HL-60/S4 treated with phorbol 12-myristate 13-acetate at 8.2 ng/mL for 4 days and 3 days (cell line): ENCODE data around the gene JSRP1.

Experiments
- in situ Hi-C: fragments of 300-500 bp; cut with MboI; formaldehyde crosslinking; loops from 2 replicates; pipeline ENCODE4 v1.15.0; 2022; ENCODE audit warnings: low sequenced_read_pairs

The JSRP1 gene

GRCh38 chr19:2219726-2220125 lies 36.5 kb downstream of the JSRP1 start:
- in situ Hi-C loops, result no loop called here

GRCh38 chr19:2217591-2217990 lies 38.6 kb downstream of the JSRP1 start:
- in situ Hi-C loops, result no loop called here

- in situ Hi-C loops, result no loop called here
Measured at GRCh38 chr19:2216361-2217225, 39.6 kb downstream of the JSRP1 start.

- in situ Hi-C loops, result no loop called here
Measured at GRCh38 chr19:2215281-2215751, 40.9 kb downstream of the JSRP1 start.

- in situ Hi-C loops, result no loop called here
Measured at GRCh38 chr19:2214251-2214650, 42.0 kb downstream of the JSRP1 start.

GRCh38 chr19:2213799-2214198 lies 42.4 kb downstream of the JSRP1 start:
- in situ Hi-C loops, result no loop called here

GRCh38 chr19:2212861-2213711 lies 43.1 kb downstream of the JSRP1 start:
- in situ Hi-C loops, result no loop called here

- in situ Hi-C loops, result no loop called here
Measured at GRCh38 chr19:2210987-2211740, 45.1 kb downstream of the JSRP1 start.

GRCh38 chr19:2210206-2210605 lies 46.0 kb downstream of the JSRP1 start:
- in situ Hi-C loops, result no loop called here

GRCh38 chr19:2209408-2209807 lies 46.8 kb downstream of the JSRP1 start:
- in situ Hi-C loops, result loop anchor here (10.0 kb wide), 1 partner anchor 55 kb away; the partner anchor contains the start of gene AP3D1

DNA sequence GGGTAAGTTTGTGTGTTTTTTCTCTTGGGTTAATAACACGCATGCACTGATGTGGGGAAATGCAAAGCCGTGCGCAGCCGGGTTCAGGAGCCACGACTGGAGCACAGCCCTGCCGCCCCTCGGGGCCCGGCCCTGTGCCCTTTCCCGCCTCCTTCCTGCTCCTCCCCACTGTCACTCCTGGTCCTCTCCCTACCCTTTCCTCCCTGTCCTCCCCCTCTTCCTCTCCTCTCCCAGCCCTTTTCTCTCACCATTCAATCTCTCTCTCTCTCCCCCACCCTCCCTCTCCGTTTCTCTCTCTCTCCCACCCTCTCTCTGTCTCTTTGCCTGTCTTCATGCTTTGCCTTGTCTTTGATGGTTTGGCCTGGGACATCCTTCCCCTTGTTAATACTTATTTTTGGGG lies 47.2 kb downstream of the JSRP1 start:
- in situ Hi-C loops, result loop anchor here (10.0 kb wide), 1 partner anchor 54 kb away; the partner anchor contains the start of gene AP3D1

- in situ Hi-C loops, result loop anchor here (10.0 kb wide), 1 partner anchor 53 kb away; the partner anchor contains the start of gene AP3D1
Measured at GRCh38 chr19:2207991-2208860, 48.0 kb downstream of the JSRP1 start.

- in situ Hi-C loops, result loop anchor here (10.0 kb wide), 1 partner anchor 52 kb away; the partner anchor contains the start of gene AP3D1
Measured at GRCh38 chr19:2207008-2207407, 49.2 kb downstream of the JSRP1 start.

GRCh38 chr19:2202366-2202765 lies 53.9 kb downstream of the JSRP1 start:
- in situ Hi-C loops, result loop anchor here (10.0 kb wide), 1 partner anchor 48 kb away; the partner anchor contains the start of gene AP3D1
